GM18505 (cell line): ENCODE results near the gene SLC19A1.
"Not testable (repeated sequence)": the region's sequence is repeated elsewhere in the genome, so short reads cannot be mapped to it uniquely, and the experiment has no call there.

Source experiments
- ATAC-seq: cut with Tn5 transposase; IDR thresholded peaks from one replicate; pipeline ENCODE4 v1.9.1; 2021; ENCODE audit not compliant: unreplicated experiment
- POLR2A ChIP-seq: IDR thresholded peaks from 4 replicates; pipeline ENCODE4 v1.6.1; 2011; ENCODE audit warnings: borderline replicate concordance; ENCODE audit not compliant: insufficient read depth, insufficient read length; ENCODE audit errors: extremely low read depth

SLC19A1 gene

GRCh38 chr21:45531393-45532215, 10.6 kb downstream of the SLC19A1 start:
- no peak for ATAC-seq
- TF ChIP-seq POLR2A = no peak

- ATAC-seq = not testable (repeated sequence)
Observed at GRCh38 chr21:45531114-45531392, 11.2 kb downstream of the SLC19A1 start.

- no peak for ATAC-seq
- no peak for TF ChIP-seq POLR2A
Observed at GRCh38 chr21:45530423-45531113, 11.7 kb downstream of the SLC19A1 start.

- no peak for ATAC-seq
- no peak for TF ChIP-seq POLR2A
Observed at GRCh38 chr21:45529785-45530422, 12.3 kb downstream of the SLC19A1 start.

- no peak for ATAC-seq
- TF ChIP-seq POLR2A = no peak
Observed at GRCh38 chr21:45528981-45529784, 13.1 kb downstream of the SLC19A1 start.

GRCh38 chr21:45528028-45528705, 14.1 kb downstream of the SLC19A1 start:
- no peak for TF ChIP-seq POLR2A
- ATAC-seq = no peak

GRCh38 chr21:45527151-45527999, 14.9 kb downstream of the SLC19A1 start:
- not testable (repeated sequence) for ATAC-seq

GRCh38 chr21:45525910-45526306, 16.3 kb downstream of the SLC19A1 start:
- no peak for TF ChIP-seq POLR2A

GRCh38 chr21:45525153-45525909, 16.9 kb downstream of the SLC19A1 start:
- no peak for ATAC-seq
- TF ChIP-seq POLR2A = no peak

More at GRCh38 chr21:45525910-45526306, 16.3 kb downstream of the SLC19A1 start:
- ATAC-seq = no peak

- no peak for ATAC-seq
Observed at GRCh38 chr21:45524756-45525152, 17.5 kb downstream of the SLC19A1 start.

GRCh38 chr21:45523411-45524101, 18.7 kb downstream of the SLC19A1 start:
- TF ChIP-seq POLR2A = no peak
- ATAC-seq = no peak

More at GRCh38 chr21:45524756-45525152, 17.5 kb downstream of the SLC19A1 start:
- TF ChIP-seq POLR2A = no peak
